Motor neuron (in vitro differentiated cells): ENCODE results near the gene TUBA8. TPM values are rescaled to one million over a fixed set of nuclear protein-coding genes. Genes with fewer than 3 reads are reported as not detected.
"Not testable (repeated sequence)": the region's sequence is repeated elsewhere in the genome, so short reads cannot be mapped to it uniquely, and the experiment has no call there.

Experiments used
- ATAC-seq, 8 experiments: fragments of 200-7000 bp; cut with Tn5 transposase; replicated peaks in 6 of 8; 2 replicates each; pipeline ENCODE4 v1.8.0; 2021; ENCODE audit warnings: mild to moderate bottlenecking in 8 of 8, moderate library complexity in 8 of 8
- H3K27ac ChIP-seq, 2 donors: fragments of 250-450 bp; sonication (Bioruptor Pico); 2 replicates each; pipeline ENCODE4 v1.9.0; 2021; ENCODE audit warnings: antibody characterized with exemption in 2 of 2, mild to moderate bottlenecking in 2 of 2, moderate library complexity in 1 of 2
- H3K4me1 ChIP-seq, 2 donors: fragments of 250-450 bp; sonication (Bioruptor Pico); replicated peaks in 1 of 2; 2 replicates each; pipeline ENCODE4 v1.6.1; 2021; ENCODE audit warnings: antibody characterized with exemption in 2 of 2, mild to moderate bottlenecking in 2 of 2, moderate library complexity in 1 of 2
- H3K4me3 ChIP-seq, 5 donors: fragments of 250-450 bp; sonication (Bioruptor Pico); 2 replicates each; pipeline ENCODE4 v1.9.0; 2021; ENCODE audit warnings: antibody characterized with exemption in 5 of 5, mild to moderate bottlenecking in 5 of 5, moderate library complexity in 4 of 5
- WGBS, 10 experiments: fragments of 450-650 bp; shearing (Covaris generic); methylation state at CpG; one replicate each; pipeline ENCODE4 v1.0.0; 2022; 5-methylcytosine and 5-hydroxymethylcytosine counted together
- in situ Hi-C, 9 experiments: fragments of 400-800 bp; cut with MboI; loops; one replicate each; pipeline ENCODE4 v1.15.0; 2021; ENCODE audit warnings: low sequenced_read_pairs in 9 of 9, low pct_unique_long_range_greater_than_20kb in 2 of 9; ENCODE audit not compliant: unreplicated experiment in 9 of 9
- total RNA-seq, 8 experiments: library from RNA; unstranded; fragments of 300-600 nt; gene quantifications; 2 replicates each; pipeline versions ENCODE4 v1.2.3 to v1.2.4, GENCODE V29; 2022

TUBA8 gene
- total RNA-seq, 8 experiments from 2014 or later: 0.54 to 2.5 (median 2.0) TPM

GRCh38 chr22:18095101-18095805, 15.4 kb upstream of the TUBA8 start:
- ATAC-seq: peak in 1 of 8 experiments; percentile 40
- Histone ChIP-seq H3K27ac (no peak overlapping the region), H3K4me3 (no peak overlapping the region), H3K4me1 (no peaks in the 10 kb centered on the region)
- in situ Hi-C loops: no loop called here
- 67 to 100% (median 94%) methylated on average over 1 to 5 of the region's 8 CpGs; no CpG with 5 or more reads in 4 of the 10 experiments for WGBS, 10 experiments

DNA sequence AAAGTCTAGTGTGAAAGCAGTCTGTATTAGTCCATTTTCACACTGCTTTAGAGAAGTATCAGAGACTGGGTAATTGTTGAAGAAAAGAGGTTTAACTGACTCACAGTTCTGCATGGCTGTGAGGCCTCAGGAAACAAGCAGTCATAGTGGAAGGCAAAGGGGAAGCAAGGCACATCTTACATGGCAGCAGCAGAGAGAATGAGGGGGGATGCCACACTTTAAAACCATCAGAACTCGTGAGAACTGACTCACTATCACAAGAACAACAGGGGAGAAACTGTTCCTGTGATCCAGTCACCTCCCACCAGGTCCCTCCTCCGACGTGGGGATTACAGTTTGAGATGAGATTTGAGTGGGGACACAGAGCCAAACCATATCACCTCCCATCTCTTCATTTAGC, 13.8 kb upstream of the TUBA8 start:
- no peak overlapping the region for H3K27ac ChIP-seq
- in situ Hi-C loops: no loop called here
- no peaks in the 10 kb centered on the region for H3K4me1 ChIP-seq
- no peak for ATAC-seq
- no peak overlapping the region for H3K4me3 ChIP-seq
- 0 to 80% (median 40%) methylated on average over 1 to 3 of the region's 3 CpGs; no CpG with 5 or more reads in 4 of the 10 experiments for WGBS, 10 experiments

DNA sequence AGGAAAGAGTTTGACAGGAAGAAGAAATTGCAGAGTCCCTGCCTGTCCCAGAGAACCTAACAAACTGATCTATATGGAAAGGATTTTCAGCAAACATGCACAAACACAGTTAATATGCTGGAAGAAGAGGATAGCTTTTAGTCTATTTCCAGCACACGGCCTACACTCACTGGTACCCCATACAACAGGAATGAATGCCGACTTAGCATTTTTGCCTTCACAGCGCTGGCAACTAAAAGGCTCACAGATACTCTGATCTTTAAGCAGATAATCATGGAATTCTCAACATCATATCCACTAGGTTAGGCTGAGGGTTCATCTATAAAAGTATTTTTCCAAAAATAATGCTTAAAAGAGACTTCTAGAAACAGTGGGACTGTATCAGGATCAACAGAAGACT, 9.8 kb upstream of the TUBA8 start:
- in situ Hi-C loops: no loop called here
- 73 to 100% (median 95%) methylated on average over 1 to 3 of the region's 3 CpGs; no CpG with 5 or more reads in 4 of the 10 experiments for WGBS, 10 experiments
- no peaks in the 10 kb centered on the region for H3K4me1 ChIP-seq
- ATAC-seq: no peak
- H3K4me3 ChIP-seq: no peak overlapping the region
- H3K27ac ChIP-seq: no peak overlapping the region

GRCh38 chr22:18101536-18101935, 9.1 kb upstream of the TUBA8 start:
- Histone ChIP-seq H3K4me3 (no peak overlapping the region), H3K27ac (no peak overlapping the region), H3K4me1 (no peaks in the 10 kb centered on the region)
- WGBS, 10 experiments: 78 to 100% (median 86%) methylated on average over 1 to 3 of the region's 4 CpGs; no CpG with 5 or more reads in 3 of the 10 experiments
- no peak for ATAC-seq
- in situ Hi-C loops: no loop called here

GRCh38 chr22:18103527-18104269, 6.9 kb upstream of the TUBA8 start:
- no peak overlapping the region for H3K4me3 ChIP-seq
- ATAC-seq: peak in 2 of 8 experiments; percentile 78 to 84

DNA sequence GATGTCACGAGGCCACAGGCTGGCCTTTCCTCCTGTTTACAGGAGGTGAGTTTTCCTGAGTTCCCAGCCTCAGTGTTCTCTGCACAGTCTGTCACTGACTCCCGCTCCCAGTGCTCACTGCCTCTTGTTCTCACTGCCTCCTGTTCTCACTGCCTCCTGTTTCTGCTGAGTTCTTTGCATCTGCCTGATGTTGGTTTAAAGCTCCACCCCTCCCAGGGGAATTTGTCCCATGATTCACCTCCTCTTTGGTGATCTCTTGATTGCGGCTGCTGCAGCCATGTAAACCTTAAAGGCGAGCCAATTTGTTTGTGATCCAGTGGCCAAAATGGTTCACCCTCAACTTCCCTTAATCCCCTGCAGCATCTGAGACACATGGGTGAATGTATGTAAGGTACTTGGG, 6.0 kb upstream of the TUBA8 start:
- WGBS, 10 experiments: 74 to 100% (median 95%) methylated on average over 1 to 4 of the region's 4 CpGs; no CpG with 5 or more reads in 4 of the 10 experiments
- in situ Hi-C loops: no loop called here
- no peak overlapping the region for H3K27ac ChIP-seq
- H3K4me3 ChIP-seq: no peak overlapping the region
- peak in 2 of 8 experiments; percentile 27 to 42 for ATAC-seq
- H3K4me1 ChIP-seq: no peaks in the 10 kb centered on the region

More at GRCh38 chr22:18103527-18104269, 6.9 kb upstream of the TUBA8 start:
- Histone ChIP-seq H3K27ac (no peak overlapping the region), H3K4me1 (no peaks in the 10 kb centered on the region)
- in situ Hi-C loops: no loop called here
- 68 to 100% (median 94%) methylated on average over 1 to 10 of the region's 14 CpGs; no CpG with 5 or more reads in 1 of the 10 experiments for WGBS, 10 experiments

DNA sequence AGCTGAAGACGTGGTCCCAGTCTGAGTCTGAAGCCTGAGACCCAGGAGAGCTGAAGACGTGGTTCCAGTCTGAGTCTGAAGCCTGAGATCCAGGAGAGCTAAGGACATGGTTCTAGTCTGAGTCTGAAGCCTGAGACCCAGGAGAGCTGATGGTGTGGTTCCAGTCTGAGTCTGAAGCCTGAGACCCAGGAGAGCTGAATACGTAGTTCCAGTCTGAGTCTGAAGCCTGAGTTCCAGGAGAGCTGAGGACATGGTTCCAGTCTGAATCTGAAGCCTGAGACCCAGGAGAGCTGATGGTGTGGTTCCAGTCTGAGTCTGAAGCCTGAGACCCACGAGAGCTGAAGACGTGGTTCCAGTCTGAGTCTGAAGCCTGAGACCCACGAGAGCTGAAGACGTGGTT, 4.6 kb upstream of the TUBA8 start:
- ATAC-seq, H3K27ac ChIP-seq, H3K4me3 ChIP-seq, H3K4me1 ChIP-seq, in situ Hi-C loops: not testable (repeated sequence)
- 60 to 100% (median 90%) methylated on average over 1 to 3 of the region's 7 CpGs; no CpG with 5 or more reads in 4 of the 10 experiments for WGBS, 10 experiments

- peaks cover 9 to 14% of the 10 kb centered on the region in 2 donors for H3K4me1 ChIP-seq
- H3K4me3 ChIP-seq, ATAC-seq, in situ Hi-C loops, H3K27ac ChIP-seq: not testable (repeated sequence)
- WGBS, 10 experiments: 100% methylated on average over 1 of the region's 4 CpGs; no CpG with 5 or more reads in 8 of the 10 experiments
Observed at GRCh38 chr22:18106550-18107341, 3.9 kb upstream of the TUBA8 start.

DNA sequence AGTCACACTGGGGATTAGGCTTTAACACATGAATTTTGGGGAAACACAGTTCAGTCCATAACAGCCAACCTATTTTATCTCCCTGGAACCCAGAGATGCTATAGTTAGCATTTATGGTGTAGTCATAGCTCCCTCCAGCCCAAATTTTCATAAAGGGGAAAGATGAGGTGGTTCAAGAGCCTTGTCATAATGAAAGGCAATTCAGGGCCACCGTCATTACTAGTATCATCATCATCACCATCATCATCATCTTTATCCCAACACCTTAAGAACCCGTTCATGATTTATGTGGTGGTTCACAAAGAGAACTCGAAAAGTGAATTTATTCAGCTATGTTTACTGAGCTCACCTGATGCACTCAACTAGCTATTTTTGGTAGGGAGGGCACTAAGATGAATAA, 2.4 kb upstream of the TUBA8 start:
- in situ Hi-C loops: no loop called here
- Histone ChIP-seq H3K27ac (no peak overlapping the region), H3K4me3 (no peak overlapping the region), H3K4me1 (peaks cover 9 to 14% of the 10 kb centered on the region in 2 donors)
- 65 to 100% (median 90%) methylated on average over 1 to 3 of the region's 3 CpGs; no CpG with 5 or more reads in 2 of the 10 experiments for WGBS, 10 experiments
- ATAC-seq: no peak

DNA sequence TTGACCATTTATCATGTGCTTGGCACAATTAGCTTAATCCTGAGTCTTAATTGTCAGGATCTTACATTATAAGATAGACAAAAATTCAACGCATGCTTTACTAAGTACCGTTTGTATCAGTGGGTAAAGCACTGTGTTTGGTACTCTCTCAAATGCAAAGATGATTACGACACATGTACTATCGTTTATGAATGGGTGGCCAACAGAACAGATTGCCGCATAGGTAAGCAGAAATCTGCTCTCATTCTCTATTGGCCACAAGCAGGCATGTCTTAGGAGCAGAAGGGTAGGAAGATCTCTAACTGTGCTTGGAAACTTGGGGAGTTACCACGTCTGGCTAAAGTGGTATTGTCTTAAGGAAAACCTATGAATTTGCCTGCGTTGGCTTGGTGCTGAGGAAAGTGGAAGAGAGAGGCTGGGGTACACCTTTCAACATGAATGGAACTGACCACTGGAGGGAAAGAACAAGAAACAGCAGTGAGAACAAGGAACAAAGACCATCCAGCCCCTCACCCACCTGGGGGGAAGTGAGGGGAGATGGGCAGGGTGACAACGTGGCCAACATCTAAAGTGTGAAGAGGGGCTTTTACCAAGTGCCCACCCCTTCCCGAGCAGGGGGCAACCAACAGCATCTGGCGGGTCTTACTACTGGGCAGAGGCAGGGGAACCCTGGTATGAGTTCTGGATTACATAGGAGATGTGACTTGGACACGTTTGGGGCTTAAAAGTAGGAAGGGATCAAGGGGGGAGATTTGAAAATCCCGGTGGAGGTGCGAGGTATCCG, 1.0 kb upstream of the TUBA8 start:
- Histone ChIP-seq H3K4me1 (peaks cover 9 to 26% of the 10 kb centered on the region in 2 donors), H3K4me3 (no peak overlapping the region), H3K27ac (no peak overlapping the region)
- WGBS, 10 experiments: 48 to 93% (median 73%) methylated on average over 1 to 9 of the region's 14 CpGs
- no peak for ATAC-seq
- in situ Hi-C loops: no loop called here

DNA sequence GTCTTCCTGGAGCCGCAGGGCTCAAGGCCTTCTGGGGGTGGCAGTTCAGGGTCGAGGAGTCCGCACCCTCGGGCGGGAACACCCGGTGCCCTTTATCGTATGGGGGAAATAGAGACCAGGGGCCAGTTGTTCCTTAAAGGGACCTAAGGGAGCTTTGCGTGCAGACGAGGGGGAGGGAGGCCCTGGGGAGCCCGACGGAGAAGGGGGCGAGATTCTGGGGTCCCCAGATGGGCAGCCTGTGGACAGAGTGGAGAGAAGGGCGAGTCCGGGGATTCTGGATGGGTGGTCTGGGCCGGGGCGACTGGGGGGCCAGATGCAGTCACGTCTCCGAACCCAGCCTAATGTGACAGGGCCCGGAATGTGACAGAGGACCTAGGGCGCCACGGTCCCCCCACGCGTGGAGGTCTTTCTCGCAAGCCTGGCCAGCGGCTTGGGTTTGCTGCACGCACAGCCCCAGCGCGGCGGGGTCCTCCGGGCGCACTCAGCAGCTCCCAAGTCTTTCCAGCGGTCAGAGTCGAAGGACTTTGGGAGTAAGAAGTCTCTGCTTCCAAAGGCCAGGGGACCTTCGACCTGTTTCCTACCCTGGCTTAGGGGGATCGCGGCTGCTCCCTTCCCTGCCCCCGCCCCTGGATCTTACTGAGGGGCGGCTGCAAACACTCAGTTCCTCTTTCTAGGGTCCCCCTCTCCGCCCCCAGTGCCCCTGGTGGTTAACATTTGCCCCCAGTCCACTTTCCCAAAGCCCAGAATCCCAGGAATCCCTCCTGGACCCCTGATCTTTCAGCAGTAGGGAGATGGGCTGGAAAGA, 547 bp downstream of the TUBA8 start:
- Histone ChIP-seq H3K4me1 (peaks cover 9 to 26% of the 10 kb centered on the region in 2 donors), H3K27ac (peak overlapping the region in 1 of 2 donors; percentile 44)
- peak in 1 of 8 experiments; percentile 8 for ATAC-seq

More for the DNA sequence above, 547 bp downstream of the TUBA8 start:
- in situ Hi-C loops: no loop called here
- 0 to 60% (median 20%) methylated on average over 1 to 3 of the region's 39 CpGs; no CpG with 5 or more reads in 6 of the 10 experiments for WGBS, 10 experiments
- peak overlapping the region; percentile 16 to 28 (median 27) for H3K4me3 ChIP-seq
